Parathyroid adenoma (tissue), 2 donors: ENCODE data around the gene NHERF1.

Source experiments
- H2AFZ ChIP-seq: fragments of 300-600 bp; sonication (generic); one replicate; pipeline ENCODE4 v1.7.0; 2017; ENCODE audit warnings: antibody characterized with exemption, mild to moderate bottlenecking
- H3K27ac ChIP-seq: fragments of 300-600 bp; sonication (generic); one replicate; pipeline ENCODE4 v1.7.0; 2017
- H3K27me3 ChIP-seq: fragments of 300-600 bp; sonication (generic); one replicate; pipeline ENCODE4 v1.7.0; 2017; ENCODE audit warnings: low read length; ENCODE audit not compliant: control insufficient read depth, insufficient read depth
- H3K36me3 ChIP-seq: fragments of 300-600 bp; sonication (generic); one replicate; pipeline ENCODE4 v1.7.0; 2017; ENCODE audit warnings: low read length; ENCODE audit not compliant: control insufficient read depth, insufficient read depth
- H3K4me1 ChIP-seq: fragments of 300-600 bp; sonication (generic); one replicate; pipeline ENCODE4 v1.7.0; 2017; ENCODE audit warnings: control low read depth
- H3K4me2 ChIP-seq: fragments of 300-600 bp; sonication (generic); one replicate; pipeline ENCODE4 v1.7.0; 2017; ENCODE audit warnings: low read length
- H3K4me3 ChIP-seq: fragments of 300-600 bp; sonication (generic); one replicate; pipeline ENCODE4 v1.7.0; 2017; ENCODE audit warnings: low read depth, low read length
- H3K79me2 ChIP-seq: fragments of 300-600 bp; sonication (generic); one replicate; pipeline ENCODE4 v1.7.0; 2017; ENCODE audit warnings: control low read depth
- H3K9ac ChIP-seq: fragments of 300-600 bp; sonication (generic); one replicate; pipeline ENCODE4 v1.7.0; 2017; ENCODE audit warnings: mild to moderate bottlenecking
- H3K9me3 ChIP-seq: fragments of 300-600 bp; sonication (generic); one replicate; pipeline ENCODE4 v1.7.0; 2017; ENCODE audit warnings: low read length; ENCODE audit not compliant: control insufficient read depth
- CTCF ChIP-seq: fragments of 300-600 bp; sonication (generic); IDR thresholded peaks from one replicate; pipeline ENCODE4 v1.7.0; 2017; ENCODE audit warnings: antibody characterized with exemption, mild to moderate bottlenecking
- donor health status: primary hyperparathyroidism.

NHERF1 gene

GRCh38 chr17:74769266-74769855 lies 20.9 kb downstream of the NHERF1 start:
- Histone ChIP-seq H3K4me2 (peak overlapping the region; percentile 43), H3K4me1 (peaks cover 59% of the 10 kb centered on the region), H3K79me2 (peaks cover 3% of the 10 kb centered on the region), H3K9me3 (no peaks in the 10 kb centered on the region), H3K27me3 (no peaks in the 10 kb centered on the region), H2AFZ (no peak overlapping the region), H3K9ac (no peak overlapping the region), H3K4me3 (peak overlapping the region; percentile 12), H3K27ac (peak overlapping the region; percentile 85), H3K36me3 (no peaks in the 10 kb centered on the region)
- no peak for TF ChIP-seq CTCF

- no peak for TF ChIP-seq CTCF
- no peaks in the 10 kb centered on the region for H3K79me2 ChIP-seq
- H2AFZ ChIP-seq = no peak overlapping the region
- H3K9me3 ChIP-seq = no peaks in the 10 kb centered on the region
- peaks cover 53% of the 10 kb centered on the region for H3K4me1 ChIP-seq
- H3K27me3 ChIP-seq = no peaks in the 10 kb centered on the region
- H3K4me3 ChIP-seq = peak overlapping the region; percentile 12
- no peak overlapping the region for H3K9ac ChIP-seq
- H3K27ac ChIP-seq = peak overlapping the region; percentile 85
- peak overlapping the region; percentile 43 for H3K4me2 ChIP-seq
- H3K36me3 ChIP-seq = no peaks in the 10 kb centered on the region
Observed at GRCh38 chr17:74769856-74770497, 21.5 kb downstream of the NHERF1 start.

GRCh38 chr17:74770498-74771318 lies 22.3 kb downstream of the NHERF1 start:
- Histone ChIP-seq H3K27ac (peak overlapping the region; percentile 85), H3K9me3 (no peaks in the 10 kb centered on the region), H3K4me2 (no peak overlapping the region), H3K9ac (no peak overlapping the region), H3K79me2 (peaks cover 4% of the 10 kb centered on the region), H3K36me3 (no peaks in the 10 kb centered on the region), H2AFZ (no peak overlapping the region), H3K4me1 (peaks cover 53% of the 10 kb centered on the region), H3K4me3 (no peak overlapping the region), H3K27me3 (no peaks in the 10 kb centered on the region)
- TF ChIP-seq CTCF = peak; percentile 97

GRCh38 chr17:74771319-74771914 lies 23.0 kb downstream of the NHERF1 start:
- no peak overlapping the region for H3K27ac ChIP-seq
- H3K9ac ChIP-seq = no peak overlapping the region
- no peak overlapping the region for H3K4me3 ChIP-seq
- peaks cover 8% of the 10 kb centered on the region for H3K79me2 ChIP-seq
- TF ChIP-seq CTCF = no peak
- H3K36me3 ChIP-seq = no peaks in the 10 kb centered on the region
- no peak overlapping the region for H3K4me2 ChIP-seq
- peaks cover 47% of the 10 kb centered on the region for H3K4me1 ChIP-seq
- H2AFZ ChIP-seq = no peak overlapping the region
- H3K27me3 ChIP-seq = no peaks in the 10 kb centered on the region
- no peaks in the 10 kb centered on the region for H3K9me3 ChIP-seq
